ENCODE measurements around the gene C19orf73.
"Not testable (repeated sequence)": the region's sequence is repeated elsewhere in the genome, so short reads cannot be mapped to it uniquely, and the experiment has no call there.

The C19orf73 gene

GRCh38 chr19:49081273-49081672 is 37.7 kb downstream of the C19orf73 start:
- Histone ChIP-seq H3K36me3 (ENCODE audit: control insufficient read depth, insufficient read depth, low read length) (no peaks in the 10 kb centered on the region), H3K4me3 (ENCODE audit: insufficient read depth, low read depth, low read length) (no peak overlapping the region), H3K9me3 (ENCODE audit: control insufficient read depth, low read length) (no peaks in the 10 kb centered on the region), H3K27me3 (ENCODE audit: control insufficient read depth, insufficient read depth, low read length, poor library complexity, severe bottlenecking) (peaks cover 10% of the 10 kb centered on the region), H3K27ac (ENCODE audit: insufficient read depth, low read depth, low read length, poor library complexity, severe bottlenecking) (no peak overlapping the region), H3K4me1 (ENCODE audit: control insufficient read depth, insufficient read depth, low read length) (no peaks in the 10 kb centered on the region)
- WGBS, 2 experiments = 80 to 81% methylated on average over 1 of the region's 1 CpG

- no peaks in the 10 kb centered on the region for H3K9me3 ChIP-seq (ENCODE audit: control insufficient read depth, low read length)
- no peak overlapping the region for H3K4me3 ChIP-seq (ENCODE audit: insufficient read depth, low read depth, low read length)
- H3K36me3 ChIP-seq (ENCODE audit: control insufficient read depth, insufficient read depth, low read length) = no peaks in the 10 kb centered on the region
- H3K27ac ChIP-seq (ENCODE audit: insufficient read depth, low read depth, low read length, poor library complexity, severe bottlenecking) = no peak overlapping the region
- H3K27me3 ChIP-seq (ENCODE audit: control insufficient read depth, insufficient read depth, low read length, poor library complexity, severe bottlenecking) = peaks cover 10% of the 10 kb centered on the region
- no peaks in the 10 kb centered on the region for H3K4me1 ChIP-seq (ENCODE audit: control insufficient read depth, insufficient read depth, low read length)
- WGBS, 2 experiments = 85 to 90% methylated on average over 4 of the region's 4 CpGs
Measured at GRCh38 chr19:49080392-49080791, 38.6 kb downstream of the C19orf73 start.

DNA sequence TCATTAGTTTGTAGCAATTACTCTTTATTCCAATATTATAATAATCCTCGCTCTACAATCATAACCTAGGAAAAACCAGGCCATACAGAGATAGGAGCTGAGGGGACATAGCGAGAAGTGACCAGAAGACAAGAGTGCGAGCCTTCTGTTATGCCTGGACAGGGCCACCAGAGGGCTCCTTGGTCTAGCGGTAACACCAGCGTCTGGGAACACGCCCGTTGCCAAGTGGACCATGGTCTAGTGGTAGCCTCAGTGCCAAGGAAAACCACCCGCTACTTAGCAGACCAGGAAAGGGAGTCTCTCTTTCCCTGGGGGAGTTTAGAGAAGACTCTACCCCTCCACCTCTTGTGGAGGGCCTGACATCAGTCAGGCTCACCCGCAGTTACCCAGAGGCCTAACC is 44.1 kb downstream of the C19orf73 start:
- not testable (repeated sequence) for H3K9me3 ChIP-seq (ENCODE audit: control insufficient read depth, low read length); H3K4me1 ChIP-seq (ENCODE audit: control insufficient read depth, insufficient read depth, low read length); H3K4me3 ChIP-seq (ENCODE audit: insufficient read depth, low read depth, low read length); H3K27ac ChIP-seq (ENCODE audit: insufficient read depth, low read depth, low read length, poor library complexity, severe bottlenecking); H3K36me3 ChIP-seq (ENCODE audit: control insufficient read depth, insufficient read depth, low read length)
- H3K27me3 ChIP-seq (ENCODE audit: control insufficient read depth, insufficient read depth, low read length, poor library complexity, severe bottlenecking) = peaks cover 47% of the 10 kb centered on the region
- 24 to 32% methylated on average over 7 to 8 of the region's 9 CpGs for WGBS, 2 experiments

DNA sequence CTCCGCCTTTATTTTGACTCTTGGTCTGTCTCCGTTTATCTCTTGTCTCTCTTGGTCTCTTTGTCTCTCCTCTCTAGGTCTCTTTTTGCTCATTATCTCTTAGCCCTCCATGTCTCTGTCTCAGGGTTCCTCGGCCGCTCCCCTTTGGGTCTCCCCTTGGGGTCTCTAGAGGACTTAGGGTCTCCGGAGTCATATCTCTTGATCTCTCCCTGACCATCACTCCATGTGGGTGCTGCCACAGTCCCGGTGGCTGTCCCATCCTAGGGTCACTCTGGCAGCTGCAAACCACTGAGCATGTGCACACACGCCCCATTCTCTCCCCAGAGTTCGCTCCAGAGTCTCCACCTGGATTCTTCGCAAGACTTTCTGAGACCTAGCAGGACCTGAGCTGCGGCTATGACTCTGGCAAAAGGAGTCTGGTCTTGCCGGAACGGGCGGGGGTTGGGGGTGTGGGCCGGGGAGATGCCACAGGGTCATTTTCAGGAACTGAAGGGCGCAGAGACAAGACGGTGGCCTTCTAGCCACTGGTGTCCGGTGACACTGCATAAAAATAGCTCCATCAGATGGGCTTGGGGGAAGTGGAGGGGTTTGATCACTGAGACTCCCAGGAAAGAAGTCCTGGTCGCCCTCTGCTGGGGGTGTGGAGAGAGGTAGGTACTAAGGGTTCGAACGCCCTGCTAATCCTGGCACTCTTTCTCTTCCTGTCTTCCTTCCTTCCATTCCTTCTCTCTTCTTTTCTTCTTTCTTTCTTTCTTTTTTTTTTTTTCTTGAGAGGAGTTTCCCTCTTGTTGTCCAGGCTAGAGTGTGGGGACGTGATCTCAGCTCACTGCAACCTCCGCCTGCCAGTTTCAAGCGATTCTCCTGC is 45.2 kb downstream of the C19orf73 start:
- Histone ChIP-seq H3K4me1 (ENCODE audit: control insufficient read depth, insufficient read depth, low read length) (no peaks in the 10 kb centered on the region), H3K36me3 (ENCODE audit: control insufficient read depth, insufficient read depth, low read length) (no peaks in the 10 kb centered on the region), H3K27ac (ENCODE audit: insufficient read depth, low read depth, low read length, poor library complexity, severe bottlenecking) (no peak overlapping the region), H3K4me3 (ENCODE audit: insufficient read depth, low read depth, low read length) (no peak overlapping the region), H3K27me3 (ENCODE audit: control insufficient read depth, insufficient read depth, low read length, poor library complexity, severe bottlenecking) (peaks cover 59% of the 10 kb centered on the region), H3K9me3 (ENCODE audit: control insufficient read depth, low read length) (no peaks in the 10 kb centered on the region)
- 72 to 76% methylated on average over 21 to 22 of the region's 23 CpGs for WGBS, 2 experiments

DNA sequence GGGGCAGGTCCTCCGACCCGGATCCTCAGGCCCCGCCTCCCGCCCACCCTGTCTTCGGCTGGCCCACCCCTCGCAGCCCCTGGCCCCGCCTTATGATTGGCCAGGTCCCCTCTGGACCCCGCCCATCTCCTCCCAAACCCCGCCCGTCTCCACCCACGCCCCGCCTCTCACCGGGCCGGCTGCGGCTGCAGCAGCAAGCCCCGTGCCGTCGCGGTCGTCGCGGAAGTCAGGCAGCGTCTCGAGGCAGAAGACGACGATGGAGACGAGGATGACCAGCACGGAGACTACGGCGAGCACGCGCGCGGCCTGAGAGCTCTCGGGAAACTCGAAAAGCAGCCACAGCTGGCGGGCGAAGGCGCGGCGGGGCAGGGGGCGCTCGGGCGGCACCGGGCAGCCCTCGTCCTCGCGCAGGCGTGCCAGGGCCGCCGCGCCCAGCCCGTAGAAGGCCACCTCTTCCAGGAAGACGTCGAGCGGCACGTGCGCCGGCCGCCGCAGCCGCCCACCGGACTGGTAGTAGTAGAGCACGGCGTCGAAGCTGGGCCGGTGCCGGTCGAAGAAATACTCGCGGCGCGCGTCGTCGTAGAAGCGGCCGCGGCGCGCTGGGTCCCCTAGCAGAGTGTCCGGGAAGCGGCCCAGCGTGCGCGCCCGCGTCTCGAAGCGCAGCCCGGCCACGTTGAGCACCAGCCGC is 46.9 kb downstream of the C19orf73 start:
- Histone ChIP-seq H3K9me3 (ENCODE audit: control insufficient read depth, low read length) (no peaks in the 10 kb centered on the region), H3K27me3 (ENCODE audit: control insufficient read depth, insufficient read depth, low read length, poor library complexity, severe bottlenecking) (peaks cover 67% of the 10 kb centered on the region), H3K27ac (ENCODE audit: insufficient read depth, low read depth, low read length, poor library complexity, severe bottlenecking) (no peak overlapping the region), H3K36me3 (ENCODE audit: control insufficient read depth, insufficient read depth, low read length) (no peaks in the 10 kb centered on the region), H3K4me1 (ENCODE audit: control insufficient read depth, insufficient read depth, low read length) (no peaks in the 10 kb centered on the region), H3K4me3 (ENCODE audit: insufficient read depth, low read depth, low read length) (no peak overlapping the region)
- 26% methylated on average over 93 of the region's 93 CpGs for WGBS, 2 experiments

DNA sequence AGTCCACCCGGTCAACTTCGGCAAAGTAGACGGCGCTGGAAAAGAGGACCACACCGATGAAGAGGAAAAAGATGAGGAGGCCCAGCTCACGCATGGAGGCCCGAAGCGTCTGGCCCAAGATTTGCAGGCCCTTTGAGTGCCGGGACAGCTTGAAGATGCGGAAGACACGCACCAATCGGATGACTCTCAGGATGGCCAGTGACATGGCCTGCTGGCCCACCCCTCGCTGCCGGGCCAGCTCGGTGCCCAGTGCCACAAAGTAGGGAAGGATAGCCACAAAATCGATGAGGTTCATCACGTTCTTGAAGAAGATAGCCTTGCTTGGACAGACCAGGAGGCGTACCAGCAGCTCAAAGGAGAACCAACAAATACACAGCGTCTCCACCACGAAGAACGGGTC is 48.5 kb downstream of the C19orf73 start:
- H3K9me3 ChIP-seq (ENCODE audit: control insufficient read depth, low read length) = no peaks in the 10 kb centered on the region
- WGBS, 2 experiments = 94% methylated on average over 21 of the region's 21 CpGs
- no peaks in the 10 kb centered on the region for H3K36me3 ChIP-seq (ENCODE audit: control insufficient read depth, insufficient read depth, low read length)
- no peak overlapping the region for H3K27ac ChIP-seq (ENCODE audit: insufficient read depth, low read depth, low read length, poor library complexity, severe bottlenecking)
- peaks cover 83% of the 10 kb centered on the region for H3K27me3 ChIP-seq (ENCODE audit: control insufficient read depth, insufficient read depth, low read length, poor library complexity, severe bottlenecking)
- H3K4me3 ChIP-seq (ENCODE audit: insufficient read depth, low read depth, low read length) = no peak overlapping the region
- H3K4me1 ChIP-seq (ENCODE audit: control insufficient read depth, insufficient read depth, low read length) = peaks cover 9% of the 10 kb centered on the region

DNA sequence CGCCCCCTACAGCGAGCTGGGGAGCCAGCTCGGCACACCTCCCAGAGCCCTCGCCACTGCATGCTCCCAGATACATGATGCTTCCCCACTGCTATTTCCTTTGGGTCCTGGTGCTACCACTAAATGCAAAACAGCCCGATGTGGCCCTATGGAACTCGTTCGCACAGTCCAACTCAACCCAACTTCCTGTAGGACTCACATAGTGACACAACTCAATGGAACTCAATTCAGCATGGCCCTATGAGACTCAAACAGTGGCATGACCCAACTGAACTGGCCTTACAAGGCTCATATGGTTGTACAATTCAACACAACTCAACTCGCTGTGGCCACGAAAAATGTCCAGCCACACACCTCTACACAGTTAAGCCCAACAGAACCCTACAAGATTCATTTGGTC is 49.9 kb downstream of the C19orf73 start:
- H3K27ac ChIP-seq (ENCODE audit: insufficient read depth, low read depth, low read length, poor library complexity, severe bottlenecking) = no peak overlapping the region
- no peaks in the 10 kb centered on the region for H3K36me3 ChIP-seq (ENCODE audit: control insufficient read depth, insufficient read depth, low read length)
- H3K4me1 ChIP-seq (ENCODE audit: control insufficient read depth, insufficient read depth, low read length) = peaks cover 12% of the 10 kb centered on the region
- no peak overlapping the region for H3K4me3 ChIP-seq (ENCODE audit: insufficient read depth, low read depth, low read length)
- 89 to 92% methylated on average over 9 of the region's 9 CpGs for WGBS, 2 experiments
- no peaks in the 10 kb centered on the region for H3K9me3 ChIP-seq (ENCODE audit: control insufficient read depth, low read length)
- peaks cover 90% of the 10 kb centered on the region for H3K27me3 ChIP-seq (ENCODE audit: control insufficient read depth, insufficient read depth, low read length, poor library complexity, severe bottlenecking)
